GM21529 (cell line): ENCODE data around the gene DCLK2.

ENCODE experiments used
- ATAC-seq: cut with Tn5 transposase; IDR thresholded peaks from one replicate; pipeline ENCODE4 v1.9.1; 2021; ENCODE audit not compliant: unreplicated experiment

The DCLK2 gene

DNA sequence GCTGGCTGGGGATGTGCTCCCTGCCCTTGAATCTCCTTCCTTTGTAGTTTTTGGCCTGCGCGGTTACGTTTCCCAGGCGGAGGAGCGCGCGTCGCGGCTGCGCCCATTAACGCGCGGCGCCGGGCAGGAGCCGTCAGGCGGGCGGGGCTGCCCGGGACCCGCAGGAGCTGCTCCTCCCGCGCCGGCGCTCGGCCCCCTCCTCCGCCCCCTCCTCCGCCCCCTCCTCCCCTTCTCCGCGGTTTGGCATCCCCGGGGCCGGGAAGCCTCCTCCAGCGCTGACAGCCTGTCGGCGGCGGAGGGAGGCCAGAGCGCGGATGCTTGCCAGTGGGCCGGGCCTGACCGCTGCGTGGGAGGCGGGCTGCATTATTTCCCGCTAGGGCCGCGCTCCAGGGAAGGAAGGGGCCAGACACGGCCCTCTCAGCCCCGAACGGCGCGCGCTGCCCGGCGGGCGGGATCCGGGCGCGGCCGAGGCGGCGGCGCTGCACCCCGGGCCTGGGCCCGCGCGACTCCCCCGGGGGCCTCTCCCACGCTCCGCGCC lies at the start of gene DCLK2:
DCLK2 (plus strand) TSS at position 405 of the 538 bp plus-strand sequence. CDS start 583 bp downstream, outside the sequence.
- ATAC-seq = no peak

DNA sequence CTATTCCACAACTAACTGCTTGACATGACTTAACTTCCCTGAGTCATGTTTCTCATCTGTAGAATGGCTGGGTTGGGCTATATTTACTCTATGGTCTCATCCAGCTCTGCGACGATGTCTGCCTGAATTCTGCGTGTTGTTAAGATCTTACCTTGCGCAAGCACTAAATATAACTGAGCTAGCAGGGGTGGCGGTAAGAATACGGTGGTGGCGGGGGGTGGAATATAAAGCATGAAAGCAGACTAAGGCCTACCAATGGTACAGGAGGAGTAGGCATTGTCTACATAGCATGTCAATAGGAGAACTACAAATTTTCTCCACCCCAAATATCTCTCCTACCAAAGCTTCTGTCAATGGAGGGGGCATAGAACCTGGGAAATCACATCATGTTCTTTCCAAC lies 45.7 kb upstream of the DCLK2 start:
- no peak for ATAC-seq

GRCh38 chr4:150033081-150033480 lies 45.2 kb upstream of the DCLK2 start:
- ATAC-seq = no peak

DNA sequence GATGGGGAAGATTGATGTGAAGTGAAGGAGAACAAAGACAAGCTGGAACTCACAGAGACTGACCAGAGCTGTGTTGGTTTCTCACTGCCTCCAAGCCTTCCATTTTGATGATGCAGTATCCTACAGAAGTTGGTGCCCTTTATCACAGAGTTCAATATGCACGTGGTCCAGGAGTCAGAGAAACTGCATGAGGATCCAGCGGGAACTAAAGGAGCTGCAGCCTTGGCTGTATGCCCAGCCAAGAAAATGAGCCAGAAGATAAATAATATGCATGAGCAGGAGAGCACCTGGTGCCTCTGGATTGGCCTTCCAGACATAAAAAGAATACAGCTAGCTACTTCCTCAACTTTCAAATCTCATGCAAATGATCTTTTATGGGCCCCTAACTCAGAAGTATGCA lies 44.3 kb upstream of the DCLK2 start:
- no peak for ATAC-seq

- no peak for ATAC-seq
Measured at GRCh38 chr4:150037251-150037856, 40.9 kb upstream of the DCLK2 start.

DNA sequence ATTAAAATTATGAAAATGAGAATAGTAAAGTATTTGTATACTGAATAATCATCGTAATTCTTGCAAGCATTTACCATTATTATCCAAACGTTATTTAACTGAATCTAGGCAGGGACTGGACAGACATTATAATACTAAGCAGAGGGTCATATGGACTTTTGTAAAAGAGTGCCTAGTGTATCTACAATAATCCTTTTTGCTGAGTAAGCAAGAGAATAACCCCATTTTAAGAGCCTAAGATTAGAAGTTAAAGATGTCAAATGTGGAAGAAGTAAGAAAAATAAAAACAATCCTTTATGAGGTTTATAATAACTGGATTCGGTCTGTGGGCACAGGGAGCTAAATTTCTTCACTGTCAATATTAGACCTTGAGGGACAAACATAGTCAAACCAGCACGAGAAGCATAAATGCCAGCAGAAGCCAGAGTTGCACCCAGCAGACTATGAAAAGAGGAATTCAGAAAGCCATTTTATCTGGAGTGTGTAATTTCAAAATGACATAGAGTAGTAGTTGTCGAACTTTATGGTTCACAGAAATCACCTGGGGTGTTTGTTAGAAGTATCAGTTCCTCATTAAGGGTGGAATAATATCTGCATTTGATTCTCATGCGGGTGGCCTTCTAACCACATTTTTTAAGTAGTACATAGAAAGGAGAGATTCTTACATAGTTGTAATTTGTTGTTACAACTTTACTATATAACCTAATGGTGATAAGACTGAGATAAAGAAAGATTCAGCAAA lies 39.7 kb upstream of the DCLK2 start:
- ATAC-seq = peak; percentile 97

DNA sequence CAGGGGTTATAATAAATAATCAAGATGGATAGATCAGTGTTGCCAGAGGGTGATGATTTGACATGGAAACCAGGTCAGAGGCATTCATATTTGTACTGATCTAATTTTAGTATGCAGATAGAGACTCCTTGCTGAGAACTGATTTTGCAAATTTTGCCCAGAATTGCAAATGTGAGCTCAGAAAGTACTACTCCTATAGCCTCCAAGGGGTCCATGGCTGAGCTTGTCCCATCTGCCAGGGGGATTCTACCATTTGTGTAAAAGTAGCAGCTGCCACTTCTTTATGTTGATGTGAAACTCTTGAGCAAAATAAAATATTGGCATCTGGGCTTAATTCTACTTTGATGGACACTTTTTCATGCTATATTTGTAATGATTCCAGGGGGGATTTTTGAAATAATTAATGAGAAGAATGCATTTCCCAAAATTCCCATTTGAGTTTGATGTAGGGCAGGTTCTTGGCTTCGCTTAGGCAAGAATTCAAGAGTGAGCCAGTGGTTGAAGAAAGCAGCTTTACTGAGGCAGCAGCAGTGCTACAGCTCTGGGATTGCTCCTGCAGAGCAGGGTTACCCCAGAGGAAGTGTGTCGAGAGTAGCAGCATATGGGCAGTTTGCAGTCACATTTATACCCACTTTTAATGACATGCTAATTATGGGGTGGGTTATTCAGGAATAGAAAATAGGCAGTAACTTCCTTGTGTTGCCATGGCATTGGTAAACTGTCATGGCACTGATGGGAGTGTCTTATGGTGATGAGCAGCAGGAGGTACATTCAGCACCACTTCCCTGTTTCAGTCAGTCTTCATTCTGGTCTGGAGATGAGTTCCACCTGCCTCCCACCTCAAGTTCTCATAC lies 38.7 kb upstream of the DCLK2 start:
- no peak for ATAC-seq

DNA sequence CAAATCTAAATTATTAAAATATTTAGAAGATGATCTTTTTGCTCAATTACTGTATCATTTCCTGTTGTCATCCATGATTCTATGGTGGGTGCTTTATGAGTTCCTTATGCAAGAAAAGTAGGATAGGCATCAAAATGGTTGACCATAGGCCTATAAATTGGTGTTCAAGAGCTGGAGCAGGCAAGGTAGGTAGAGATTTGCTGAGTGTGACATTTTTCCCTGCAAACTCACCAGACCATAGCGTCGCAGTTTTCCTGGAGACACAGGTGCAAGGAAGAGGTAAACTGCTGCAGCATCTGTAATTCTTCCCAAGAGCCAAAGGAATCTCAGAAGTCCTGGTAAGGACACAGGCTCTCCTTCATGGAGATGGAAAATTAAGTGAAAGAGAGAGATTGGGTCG lies 33.7 kb upstream of the DCLK2 start:
- ATAC-seq = no peak

GRCh38 chr4:150045410-150045809 lies 32.8 kb upstream of the DCLK2 start:
- no peak for ATAC-seq

DNA sequence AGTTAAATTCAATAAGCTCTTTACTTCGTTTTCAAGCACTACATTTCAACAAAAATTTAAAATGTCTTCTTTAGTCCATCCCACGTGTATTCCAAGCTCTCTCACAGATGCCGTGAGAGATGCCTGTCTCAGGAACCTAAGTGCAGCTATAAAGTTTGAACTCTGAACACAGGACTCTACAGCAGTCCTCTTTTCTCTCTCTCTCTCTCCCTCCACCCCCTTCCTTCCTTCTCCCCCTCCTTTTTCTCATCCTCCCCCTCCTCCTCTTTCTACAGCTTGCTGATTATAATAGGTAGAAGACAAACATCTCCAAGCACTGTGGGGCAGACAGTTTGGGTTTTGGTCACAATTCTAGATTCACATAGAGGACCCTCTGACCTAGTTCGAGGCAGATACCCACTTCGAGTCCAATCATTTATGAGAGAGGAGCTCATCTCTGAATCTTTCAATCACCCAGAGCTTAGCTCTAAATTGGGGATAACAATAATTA lies 31.5 kb upstream of the DCLK2 start:
- ATAC-seq = no peak

DNA sequence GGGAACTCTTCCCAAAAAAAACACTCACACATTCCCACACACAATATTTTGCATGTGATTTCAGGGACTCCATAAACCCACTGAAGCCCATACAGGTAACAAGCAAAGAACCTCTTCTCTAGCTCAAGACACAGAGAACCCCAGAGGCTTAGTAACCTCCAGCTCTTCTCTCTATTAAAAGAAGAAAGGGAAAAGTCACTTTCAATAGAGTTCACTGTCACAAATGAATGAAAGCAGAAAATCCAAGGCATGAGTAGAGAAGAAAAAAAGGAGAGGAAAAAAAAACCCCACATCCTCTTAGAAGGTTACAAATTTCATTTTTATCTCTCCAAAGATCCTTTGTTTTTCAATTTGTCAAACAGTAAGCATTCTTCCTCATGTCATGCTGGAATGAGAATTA lies 30.7 kb upstream of the DCLK2 start:
- ATAC-seq = no peak

- no peak for ATAC-seq
Measured at GRCh38 chr4:150049682-150050081, 28.6 kb upstream of the DCLK2 start.

DNA sequence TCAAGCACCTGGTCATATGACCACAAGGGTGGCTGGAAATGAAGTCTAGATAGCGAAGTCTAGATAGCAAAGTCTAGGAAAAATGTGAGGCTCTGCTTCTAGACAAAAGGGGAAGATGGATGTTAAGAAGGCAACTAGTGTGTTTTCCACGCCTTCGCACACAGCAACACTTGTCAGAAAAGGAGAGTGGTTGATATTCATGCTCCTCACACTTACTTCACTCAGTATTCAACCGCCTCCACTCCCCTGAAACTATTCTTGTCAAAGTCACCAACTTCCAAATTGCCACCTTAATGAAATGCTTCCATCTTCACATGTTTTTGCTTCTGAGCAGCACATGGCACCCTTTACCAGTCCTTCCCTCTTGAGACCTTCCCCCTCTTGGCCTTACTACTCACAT lies 27.7 kb upstream of the DCLK2 start:
- ATAC-seq = no peak

GRCh38 chr4:150051111-150051510 lies 27.1 kb upstream of the DCLK2 start:
- ATAC-seq = no peak

DNA sequence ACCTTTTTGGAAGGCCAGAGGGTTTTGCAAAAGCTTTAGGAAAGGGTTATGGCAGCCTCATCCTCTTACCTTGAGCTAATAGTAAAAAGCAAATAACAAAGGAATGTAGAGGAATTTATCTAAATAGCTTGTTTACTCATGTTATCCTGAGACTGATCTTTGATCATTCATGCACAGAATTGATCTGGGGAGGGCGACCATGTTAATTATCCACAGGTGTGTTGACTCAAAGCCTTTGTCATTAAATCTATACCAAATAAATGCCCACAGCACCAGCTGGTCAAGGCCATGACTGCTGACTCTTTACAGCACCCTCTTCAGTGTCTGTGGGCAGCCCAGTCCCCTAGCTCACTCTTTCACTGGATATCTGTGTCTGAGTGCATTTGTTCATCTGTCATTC lies 22.8 kb upstream of the DCLK2 start:
- ATAC-seq = no peak

GRCh38 chr4:150056569-150056968 lies 21.7 kb upstream of the DCLK2 start:
- no peak for ATAC-seq

GRCh38 chr4:150061086-150061776 lies 17.0 kb upstream of the DCLK2 start:
- no peak for ATAC-seq

DNA sequence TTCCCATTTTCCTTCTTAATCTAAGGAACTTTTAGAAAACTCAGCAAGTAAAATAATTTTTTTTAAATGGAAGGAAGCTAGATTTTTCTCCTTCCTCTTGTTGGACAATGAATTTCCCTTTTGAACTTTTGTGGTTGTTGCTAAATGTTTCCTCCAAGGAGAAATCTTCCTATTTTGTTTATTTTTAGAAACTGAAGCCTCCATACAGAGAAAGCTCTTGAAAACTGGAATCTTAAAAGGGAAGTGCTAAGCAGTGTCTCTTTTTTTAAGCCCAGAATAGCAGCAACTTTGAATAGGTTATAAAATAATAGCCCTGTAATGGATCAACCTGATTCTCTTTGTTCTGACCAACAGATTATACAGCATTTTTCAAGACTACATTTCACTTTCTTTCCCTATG lies 15.1 kb upstream of the DCLK2 start:
- ATAC-seq = no peak

DNA sequence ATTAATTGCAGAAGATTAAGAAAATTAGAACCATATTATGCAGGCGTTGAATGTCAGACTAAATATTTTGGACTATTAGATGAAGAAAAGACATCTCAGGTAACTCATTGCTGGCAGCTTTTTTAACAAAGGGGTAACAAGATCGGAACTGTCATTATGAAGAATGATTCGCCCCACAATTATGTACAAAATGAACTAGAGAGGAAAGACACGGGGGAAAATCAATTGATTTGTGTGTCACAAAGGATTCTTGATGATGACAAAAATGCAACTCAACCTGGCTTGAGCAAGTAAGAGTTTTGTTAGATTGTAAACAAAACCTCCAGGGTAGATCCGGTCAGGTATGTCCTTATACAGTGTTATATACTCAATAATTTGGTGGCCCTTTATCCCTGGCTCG lies 12.5 kb upstream of the DCLK2 start:
- ATAC-seq = no peak

DNA sequence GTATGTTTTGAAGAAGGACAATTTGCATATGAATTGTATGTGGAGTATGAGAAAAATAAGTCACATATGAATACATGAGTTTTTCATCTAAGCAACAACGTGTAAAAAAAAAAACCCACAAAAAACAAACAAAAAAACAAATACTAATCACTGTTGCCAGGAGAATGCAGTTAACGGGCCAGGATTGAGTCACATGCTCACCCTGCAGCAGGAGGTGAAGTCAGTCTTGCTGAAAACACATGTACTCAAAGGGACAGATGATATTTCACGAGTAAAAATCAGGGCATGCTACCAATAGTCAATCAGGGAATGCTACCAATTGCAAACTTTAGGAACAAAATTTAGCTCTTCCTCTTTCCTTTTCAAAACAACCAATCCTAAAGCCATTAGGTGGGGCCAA lies 10.4 kb upstream of the DCLK2 start:
- no peak for ATAC-seq
